ENCODE measurements around the gene STKLD1.

- TF ChIP-seq CTCF (tag by site-specific recombination; IDR thresholded peaks at IDR 0.05) (no peak), ZNF280C (tag by site-specific recombination; IDR thresholded peaks at IDR 0.05) (no peak), ZNF510 (tag by site-specific recombination; IDR thresholded peaks at IDR 0.05; ENCODE audit: insufficient replicate concordance) (no peak), ZBTB8A (tag by site-specific recombination; IDR thresholded peaks at IDR 0.05) (no peak), ZNF792 (tag by site-specific recombination; IDR thresholded peaks at IDR 0.05) (no peak)
Observed at GRCh38 chr9:133348718-133349573, 27.2 kb upstream of the STKLD1 start.
